NCI-H82 (cell line): ENCODE data around the gene EPS8L1.

Source experiments
- DNase-seq: peaks from one replicate; lab custom pipeline; 2025; lab: John Stamatoyannopoulos, UW

Gene EPS8L1

DNA sequence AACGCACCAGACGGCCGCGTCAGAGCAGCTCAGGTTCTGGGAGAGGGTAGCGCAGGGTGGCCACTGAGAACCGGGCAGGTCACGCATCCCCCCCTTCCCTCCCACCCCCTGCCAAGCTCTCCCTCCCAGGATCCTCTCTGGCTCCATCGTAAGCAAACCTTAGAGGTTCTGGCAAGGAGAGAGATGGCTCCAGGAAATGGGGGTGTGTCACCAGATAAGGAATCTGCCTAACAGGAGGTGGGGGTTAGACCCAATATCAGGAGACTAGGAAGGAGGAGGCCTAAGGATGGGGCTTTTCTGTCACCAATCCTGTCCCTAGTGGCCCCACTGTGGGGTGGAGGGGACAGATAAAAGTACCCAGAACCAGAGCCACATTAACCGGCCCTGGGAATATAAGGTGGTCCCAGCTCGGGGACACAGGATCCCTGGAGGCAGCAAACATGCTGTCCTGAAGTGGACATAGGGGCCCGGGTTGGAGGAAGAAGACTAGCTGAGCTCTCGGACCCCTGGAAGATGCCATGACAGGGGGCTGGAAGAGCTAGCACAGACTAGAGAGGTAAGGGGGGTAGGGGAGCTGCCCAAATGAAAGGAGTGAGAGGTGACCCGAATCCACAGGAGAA is 39.9 kb downstream of the EPS8L1 start:
- no peak for DNase-seq

DNA sequence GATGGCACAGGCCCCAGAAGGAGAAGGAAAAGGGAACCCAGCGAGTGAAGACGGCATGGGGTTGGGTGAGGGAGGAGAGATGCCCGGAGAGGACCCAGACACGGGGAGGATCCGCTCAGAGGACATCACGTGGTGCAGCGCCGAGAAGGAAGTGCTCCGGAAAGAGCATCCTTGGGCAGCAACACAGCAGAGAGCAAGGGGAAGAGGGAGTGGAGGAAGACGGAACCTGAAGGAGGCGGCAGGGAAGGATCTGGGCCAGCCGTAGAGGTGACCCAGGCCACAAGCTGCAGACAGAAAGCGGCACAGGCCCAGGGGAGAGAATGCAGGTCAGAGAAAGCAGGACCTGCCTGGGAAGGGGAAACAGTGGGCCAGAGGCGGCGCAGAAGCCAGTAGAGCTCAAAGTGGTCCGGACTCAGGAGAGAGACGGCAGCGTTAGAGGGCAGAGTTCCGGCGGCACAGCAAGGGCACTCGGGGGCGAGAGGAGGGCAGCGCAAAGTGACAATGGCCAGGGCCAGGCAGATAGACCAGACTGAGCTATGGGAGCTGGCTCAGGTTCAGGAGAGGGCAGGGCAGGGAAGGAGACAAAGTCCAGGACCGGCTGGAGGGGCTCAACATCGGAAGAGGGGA is 40.7 kb downstream of the EPS8L1 start:
- DNase-seq: peak; percentile 54

- no peak for DNase-seq
Measured at GRCh38 chr19:55116859-55117662, 41.4 kb downstream of the EPS8L1 start, which contains the start of gene PPP1R12C. Gene PPP1R12C (minus strand): TSS chr19:55117637. CDS start chr19:55117543, 94 bp downstream.

GRCh38 chr19:55117663-55118391 is 42.2 kb downstream of the EPS8L1 start:
- peak; percentile 99 for DNase-seq

DNA sequence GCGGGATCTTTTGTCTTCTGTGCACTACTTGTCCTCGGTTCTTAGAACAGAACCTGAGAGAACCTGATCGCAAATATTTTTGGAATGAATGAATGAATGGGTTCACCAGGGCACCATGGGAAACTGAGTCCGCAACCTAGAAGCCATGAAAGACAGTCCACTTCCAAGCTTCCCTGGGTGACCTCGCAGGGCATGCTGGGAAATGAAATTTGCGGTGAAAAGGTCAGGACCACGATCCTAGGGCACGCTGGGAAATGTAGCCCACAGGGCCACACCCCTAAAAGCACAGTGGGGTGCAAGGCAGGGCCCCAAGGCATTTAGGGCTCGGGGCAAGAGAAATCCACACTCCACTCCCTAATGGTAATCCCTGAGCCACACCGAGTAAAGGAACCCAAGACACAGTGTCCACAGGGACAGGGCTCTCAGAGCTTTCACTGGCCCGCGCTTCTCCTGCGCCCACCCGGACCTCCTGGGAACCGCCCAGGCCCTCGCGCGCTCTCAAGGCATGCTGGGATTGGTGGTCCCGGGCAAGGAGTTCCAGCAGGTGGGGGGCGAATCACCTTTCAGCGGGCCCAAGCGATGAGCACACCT is 42.8 kb downstream of the EPS8L1 start:
- DNase-seq: no peak

DNA sequence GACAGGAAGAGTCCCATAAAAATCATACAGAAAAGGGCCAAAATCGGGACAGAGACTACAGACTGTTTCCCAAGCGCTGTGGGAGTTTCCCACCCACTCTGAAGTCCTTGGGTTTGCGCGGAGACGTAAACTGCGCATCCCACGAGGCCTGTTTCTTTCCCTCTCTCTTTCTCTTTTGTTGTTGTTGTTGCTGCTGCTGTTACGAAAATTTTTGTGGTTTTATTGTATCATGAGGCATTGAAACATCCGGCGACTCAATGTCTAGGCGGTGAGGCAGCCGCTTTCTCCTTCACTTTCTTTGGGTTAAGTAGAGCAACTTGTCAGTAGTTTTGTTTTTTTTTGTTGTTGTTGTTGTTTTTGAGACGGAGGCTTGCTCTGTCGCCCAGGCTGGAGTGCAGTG is 43.4 kb downstream of the EPS8L1 start:
- DNase-seq: no peak

DNA sequence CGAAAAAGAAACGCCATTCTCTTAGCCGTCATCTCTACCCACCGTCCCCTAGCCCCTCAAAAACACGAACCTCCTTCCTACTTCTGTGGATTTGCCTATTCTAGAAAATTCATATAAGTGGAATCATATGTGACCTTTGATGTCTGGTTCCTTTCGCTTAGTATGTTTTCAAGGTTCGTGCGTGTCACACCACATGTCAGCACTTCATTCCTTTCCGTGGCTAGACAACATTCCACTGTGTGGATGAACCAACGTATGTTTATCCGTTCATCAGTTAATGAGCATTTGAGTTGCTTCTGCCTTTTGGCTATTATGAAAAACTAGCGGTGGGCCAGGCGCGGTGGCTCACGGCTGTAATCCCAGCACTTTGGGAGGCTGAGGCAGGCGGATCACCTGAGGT is 55.8 kb downstream of the EPS8L1 start:
- DNase-seq: no peak

DNA sequence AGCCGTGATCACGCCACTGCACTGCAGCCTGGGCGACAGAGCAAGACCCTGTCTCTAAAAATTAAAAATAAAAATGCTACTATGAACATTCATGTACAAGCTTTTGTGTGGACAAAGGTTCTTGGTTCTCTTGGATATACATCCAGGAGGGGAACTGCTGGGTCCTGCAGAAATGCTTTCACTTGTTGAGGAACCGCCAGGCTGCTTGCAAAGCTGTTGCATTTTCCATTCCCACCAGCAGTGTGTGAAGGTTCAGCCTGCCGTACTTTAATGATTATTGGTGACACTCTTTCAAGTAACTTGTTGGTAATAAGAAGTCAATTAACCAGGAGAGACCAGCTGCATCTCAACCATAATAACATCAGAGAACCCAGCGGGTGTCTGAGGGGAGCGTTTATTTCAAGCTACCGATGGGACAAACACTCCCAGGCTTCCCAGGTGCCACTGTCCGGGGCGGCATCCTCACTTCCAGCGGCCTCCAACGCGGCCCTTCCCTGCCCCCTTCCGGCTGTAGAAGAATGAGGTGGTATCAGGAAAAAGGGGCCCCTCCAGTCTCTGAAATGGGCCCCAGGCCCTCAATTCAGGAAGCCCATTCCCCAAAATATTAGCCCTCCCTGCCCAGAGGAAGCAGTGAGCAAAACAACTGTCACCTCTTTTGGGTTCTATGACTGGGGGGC is 56.9 kb downstream of the EPS8L1 start:
- DNase-seq: no peak

DNA sequence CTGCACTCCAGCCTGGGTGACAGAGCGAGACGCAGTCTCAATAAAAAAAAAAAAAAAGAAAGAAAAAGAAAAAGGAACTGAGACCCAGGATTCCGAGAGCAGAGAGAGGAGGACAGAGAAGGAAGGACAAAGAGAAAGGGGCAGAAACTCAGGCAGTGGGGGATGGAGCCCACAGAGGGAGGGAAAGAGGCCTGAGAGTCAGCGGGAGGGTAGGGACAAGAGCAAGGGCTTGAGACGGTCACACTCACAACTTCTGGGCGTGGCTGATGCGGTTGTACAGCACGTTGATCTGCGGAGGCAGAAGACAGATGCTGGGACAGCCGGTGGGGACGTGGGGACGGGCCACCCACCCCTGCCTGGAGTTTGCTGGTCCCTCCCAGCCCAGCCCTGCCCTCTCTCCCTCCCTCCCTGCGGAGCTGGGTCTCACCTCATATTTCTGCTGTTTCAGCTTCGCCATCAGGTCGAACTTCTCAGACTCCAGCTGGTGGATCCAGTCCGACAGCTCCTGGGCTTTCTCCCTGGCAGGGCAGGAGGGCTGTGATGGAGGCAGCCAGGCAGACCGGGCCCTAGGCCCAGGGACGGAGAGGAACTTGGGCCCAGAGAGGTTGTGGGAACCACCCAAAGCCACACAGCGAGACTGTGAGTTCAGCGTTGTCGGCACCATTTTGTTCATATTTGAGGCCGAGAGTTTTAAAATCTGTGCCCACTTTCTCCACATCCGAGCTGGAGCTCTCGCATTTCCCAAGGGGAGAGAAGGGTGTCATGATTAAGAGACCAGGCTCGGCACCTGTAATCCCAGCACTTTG is 58.2 kb downstream of the EPS8L1 start:
- peak; percentile 77 for DNase-seq

DNA sequence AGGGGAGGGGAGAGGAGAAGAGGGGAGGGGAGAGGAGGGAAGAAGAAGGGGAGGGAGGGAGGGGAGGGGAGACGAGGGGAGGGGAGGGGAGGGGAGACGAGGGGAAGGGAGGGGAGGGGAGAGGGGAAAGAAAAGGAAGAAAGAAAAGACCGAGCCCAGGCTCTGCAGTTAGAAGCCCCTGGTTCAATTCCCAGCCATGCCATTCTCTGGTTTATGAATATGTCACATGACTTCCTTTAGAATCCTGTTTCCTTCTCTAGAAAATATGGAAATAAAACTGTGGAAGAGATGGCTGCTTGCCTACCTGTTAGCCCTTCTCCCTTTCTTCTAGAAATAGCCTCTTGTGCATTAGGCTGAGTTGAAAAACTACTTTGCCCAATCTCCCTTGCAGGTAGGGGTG is 59.1 kb downstream of the EPS8L1 start:
- no peak for DNase-seq

DNA sequence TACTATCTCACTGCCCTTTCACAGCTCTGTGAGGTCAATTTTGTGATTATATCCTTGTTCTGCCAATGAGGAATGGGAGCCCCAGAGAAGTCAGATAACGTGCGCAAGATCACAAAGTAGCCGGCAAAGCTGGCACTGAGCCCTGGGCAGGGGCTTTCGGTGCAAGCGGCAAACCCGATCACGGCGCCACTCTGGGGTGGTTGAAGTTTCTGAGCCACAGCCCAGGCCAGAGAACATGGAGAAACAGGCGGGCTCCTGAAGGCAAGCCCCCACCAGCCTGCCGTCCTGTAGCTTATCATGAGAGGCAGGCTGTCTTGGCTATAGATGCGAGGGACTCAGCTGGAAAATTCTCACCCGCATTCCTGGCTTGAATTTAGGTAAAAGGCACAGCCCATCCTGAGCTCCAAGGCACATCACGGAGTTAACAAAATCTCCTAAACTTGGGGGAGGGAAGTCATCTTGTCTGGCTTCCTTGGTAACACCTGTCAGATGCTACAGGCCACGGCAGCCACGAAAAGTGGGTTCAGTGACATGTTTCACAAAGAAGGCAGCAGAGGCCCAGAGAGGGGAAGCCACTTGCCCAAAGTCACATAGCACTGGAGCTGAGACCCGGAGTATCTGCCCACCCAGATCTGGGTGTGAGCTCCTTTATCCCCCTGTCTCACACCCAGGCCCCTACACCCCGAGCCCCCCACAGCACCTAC is 60.9 kb downstream of the EPS8L1 start:
- DNase-seq: no peak
